Kidney (tissue), 14 donors: Measurements from ENCODE around the gene DCK. TPM values are rescaled to one million over a fixed set of nuclear protein-coding genes. Genes with fewer than 3 reads are reported as not detected.
"Not testable (repeated sequence)": the region's sequence is repeated elsewhere in the genome, so short reads cannot be mapped to it uniquely, and the experiment has no call there.

Experiments
- DNase-seq, 5 donors: peaks; one replicate each; pipeline ENCODE4 v3.0.0-alpha.2; 2013 to 2020
- FAIRE-seq: peaks from 2 replicates; lab custom pipeline; 2012; peaks lifted over from hg19 to GRCh38; lab: Jason Lieb, UNC
- H3K27ac ChIP-seq, 2 donors: one replicate each; pipeline ENCODE4 v1.7.0; 2013; ENCODE audit warnings: low read depth in 2 of 2, low read length in 2 of 2, inconsistent platforms in 1 of 2
- H3K27me3 ChIP-seq: one replicate; pipeline ENCODE4 v1.7.1; 2013; ENCODE audit warnings: low read length, inconsistent platforms; ENCODE audit not compliant: control insufficient read depth, insufficient read depth
- H3K36me3 ChIP-seq, 3 donors: one replicate each; pipeline versions ENCODE4 v1.7.0 to v1.7.1; 2013; ENCODE audit warnings: low read length in 3 of 3, control low read depth in 1 of 3, inconsistent platforms in 1 of 3; ENCODE audit not compliant: insufficient read depth in 3 of 3, control insufficient read depth in 2 of 3
- H3K4me1 ChIP-seq, 3 donors: one replicate each; pipeline versions ENCODE4 v1.7.0 to v1.7.1; 2013; ENCODE audit warnings: low read length in 3 of 3, inconsistent platforms in 1 of 3, low read depth in 1 of 3; ENCODE audit not compliant: control insufficient read depth in 2 of 3, insufficient read depth in 2 of 3
- H3K4me3 ChIP-seq, 3 donors: one replicate each; pipeline versions ENCODE4 v1.7.0 to v1.8.1; 2013; ENCODE audit warnings: low read length in 3 of 3, control low read depth in 1 of 3, inconsistent platforms in 1 of 3
- H3K9ac ChIP-seq, 3 donors: one replicate each; pipeline versions ENCODE4 v1.7.0 to v1.7.1; 2013; ENCODE audit warnings: low read length in 3 of 3, control low read depth in 1 of 3, inconsistent platforms in 1 of 3
- H3K9me3 ChIP-seq, 3 donors: one replicate each; pipeline versions ENCODE4 v1.7.0 to v1.7.1; 2013; ENCODE audit warnings: low read length in 3 of 3, control low read depth in 1 of 3, inconsistent platforms in 1 of 3; ENCODE audit not compliant: control insufficient read depth in 2 of 3, insufficient read depth in 1 of 3
- intact Hi-C: fragments of 100-400 bp; cut with DNase I; formaldehyde crosslinking; loops from one replicate; pipeline ENCODE4 v1.11.1; 2022
- polyA plus RNA-seq: library from polyadenylated mRNA; stranded (reverse); fragments of 350-450 nt; fragmentation: Illumina TruSeq; extraction: RNeasy Lipid Tissue Mini Kit (QIAGEN cat#74804); gene quantifications from one replicate; pipeline ENCODE4 v1.2.3, GENCODE V29; 2014; ENCODE audit warnings: low read depth, low replicate concordance; ENCODE audit not compliant: insufficient read depth
- total RNA-seq: library from RNA; stranded (reverse); fragmentation: NEBNext Ultra II Directional; extraction: Animal tissue kit (Norgen Biotek cat#: 25700); gene quantifications from one replicate; pipeline ENCODE4 v1.2.1, GENCODE V29; 2021
- TF ChIP-seq, protein P1 (sequence below): IDR thresholded peaks from 3 replicates; pipeline ENCODE4 v1.5.1; 2012; ENCODE audit warnings: mild to moderate bottlenecking, moderate library complexity, borderline replicate concordance; ENCODE audit not compliant: insufficient read depth; ENCODE audit errors: extremely low read depth
- donor health status: control.
- donor health status: control.
- donor health status: control.
- donor health status: control.
- donor health status: control.
- donor health status: DM: yes; HTN: yes; CAD: no.
- donor health status: Normal renal cell carcinoma (clear cell type).

DCK gene
- total and polyA plus RNA-seq, 2 donors from 2014 or later = 5.5 to 15.2 TPM

DNA sequence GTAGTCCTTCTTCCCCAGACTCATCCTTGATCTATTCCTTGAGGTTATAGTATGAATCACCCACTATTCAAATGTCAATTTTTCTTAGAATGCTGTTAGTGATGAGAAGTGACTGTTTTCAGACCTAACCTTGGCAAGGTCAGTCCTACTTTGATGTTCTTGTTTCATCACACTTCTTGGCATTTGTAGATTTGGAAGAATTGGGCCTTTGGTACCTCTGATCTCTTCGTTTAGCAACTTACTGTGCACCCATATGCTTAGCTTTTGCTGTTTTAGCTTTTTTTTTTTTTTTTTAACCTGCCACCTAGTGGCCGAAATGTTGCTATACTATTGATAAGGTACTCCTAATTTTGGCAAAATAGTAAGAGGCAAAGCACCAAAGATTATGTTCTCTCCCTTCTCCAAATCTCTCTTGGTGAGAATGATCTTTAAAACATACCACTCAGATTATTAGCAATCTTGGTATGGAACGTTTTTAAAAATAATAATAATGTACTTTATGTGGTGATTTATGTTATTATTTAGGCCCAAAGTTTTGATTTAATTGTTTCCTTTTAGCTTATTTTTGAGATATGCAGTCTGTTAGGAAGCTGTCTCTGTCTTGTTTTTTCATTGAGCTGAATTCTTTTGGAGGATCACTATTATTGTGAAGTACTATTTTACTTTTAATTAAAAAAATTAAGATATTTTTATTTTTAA, 16.6 kb downstream of the DCK start:
- H3K36me3 ChIP-seq = no peaks in the 10 kb centered on the region
- H3K9ac ChIP-seq = peak overlapping the region in 1 of 3 donors; percentile 15
- H3K4me1 ChIP-seq = no peaks in the 10 kb centered on the region
- no peak overlapping the region for H3K27ac ChIP-seq
- H3K9me3 ChIP-seq = no peaks in the 10 kb centered on the region
- H3K27me3 ChIP-seq = no peaks in the 10 kb centered on the region
- peak; percentile 57 for FAIRE-seq
- no peak overlapping the region for H3K4me3 ChIP-seq
- intact Hi-C loops = loop anchor here (10.0 kb wide), 1 partner anchor 355 kb away; no protein-coding TSS in a partner anchor
- peak in 2 of 5 donors; percentile 47 to 64 for DNase-seq
- TF ChIP-seq, protein P1, sequence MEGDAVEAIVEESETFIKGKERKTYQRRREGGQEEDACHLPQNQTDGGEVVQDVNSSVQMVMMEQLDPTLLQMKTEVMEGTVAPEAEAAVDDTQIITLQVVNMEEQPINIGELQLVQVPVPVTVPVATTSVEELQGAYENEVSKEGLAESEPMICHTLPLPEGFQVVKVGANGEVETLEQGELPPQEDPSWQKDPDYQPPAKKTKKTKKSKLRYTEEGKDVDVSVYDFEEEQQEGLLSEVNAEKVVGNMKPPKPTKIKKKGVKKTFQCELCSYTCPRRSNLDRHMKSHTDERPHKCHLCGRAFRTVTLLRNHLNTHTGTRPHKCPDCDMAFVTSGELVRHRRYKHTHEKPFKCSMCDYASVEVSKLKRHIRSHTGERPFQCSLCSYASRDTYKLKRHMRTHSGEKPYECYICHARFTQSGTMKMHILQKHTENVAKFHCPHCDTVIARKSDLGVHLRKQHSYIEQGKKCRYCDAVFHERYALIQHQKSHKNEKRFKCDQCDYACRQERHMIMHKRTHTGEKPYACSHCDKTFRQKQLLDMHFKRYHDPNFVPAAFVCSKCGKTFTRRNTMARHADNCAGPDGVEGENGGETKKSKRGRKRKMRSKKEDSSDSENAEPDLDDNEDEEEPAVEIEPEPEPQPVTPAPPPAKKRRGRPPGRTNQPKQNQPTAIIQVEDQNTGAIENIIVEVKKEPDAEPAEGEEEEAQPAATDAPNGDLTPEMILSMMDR = peak; percentile 55

DNA sequence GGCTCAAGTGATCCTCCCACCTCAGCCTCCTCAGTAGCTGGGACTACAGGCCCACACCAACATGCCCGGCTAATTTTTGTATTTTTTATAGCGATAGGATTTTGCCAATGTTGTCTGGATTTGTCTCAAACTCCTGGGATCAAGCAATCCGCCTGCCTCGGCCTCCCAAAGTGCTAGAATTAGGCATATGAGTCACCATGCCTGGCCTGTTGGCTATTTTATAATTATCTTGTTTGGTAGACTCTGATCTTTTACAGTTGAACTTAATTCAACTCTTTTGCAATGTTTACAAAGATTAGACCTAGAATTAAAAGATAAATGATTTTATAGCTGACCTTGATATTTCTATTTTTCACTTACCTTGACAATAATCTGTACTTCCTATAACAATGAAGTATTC, 18.0 kb downstream of the DCK start:
- Histone ChIP-seq H3K9ac (no peak overlapping the region), H3K4me1 (no peaks in the 10 kb centered on the region), H3K4me3 (no peak overlapping the region), H3K9me3 (no peaks in the 10 kb centered on the region), H3K27me3 (no peaks in the 10 kb centered on the region), H3K27ac (no peak overlapping the region), H3K36me3 (no peaks in the 10 kb centered on the region)
- no peak for FAIRE-seq
- DNase-seq = no peak
- intact Hi-C loops = loop anchor here (10.0 kb wide), 1 partner anchor 357 kb away; no protein-coding TSS in a partner anchor
- TF ChIP-seq, protein P1 = no peak

DNA sequence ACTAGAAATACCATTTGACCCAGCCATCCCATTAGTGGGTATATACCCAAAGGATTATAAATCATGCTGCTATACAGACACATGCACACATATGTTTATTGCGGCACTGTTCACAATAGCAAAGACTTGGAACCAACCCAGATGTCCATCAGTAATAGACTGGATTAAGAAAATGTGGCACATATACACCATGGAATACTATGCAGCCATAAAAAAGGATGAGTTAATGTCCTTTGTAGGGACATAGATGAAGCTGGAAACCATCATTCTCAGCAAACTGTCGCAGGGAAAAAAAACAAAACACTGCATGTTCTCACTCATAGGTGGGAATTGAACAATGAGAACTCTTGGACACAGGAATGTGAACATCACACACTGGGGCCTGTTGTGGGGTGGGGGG, 23.9 kb downstream of the DCK start:
- not testable (repeated sequence) for H3K27ac ChIP-seq, H3K4me1 ChIP-seq, H3K4me3 ChIP-seq, DNase-seq, H3K36me3 ChIP-seq, H3K9me3 ChIP-seq, FAIRE-seq, H3K9ac ChIP-seq, H3K27me3 ChIP-seq
- intact Hi-C loops = loop anchor here (10.0 kb wide), 1 partner anchor 363 kb away; no protein-coding TSS in a partner anchor

DNA sequence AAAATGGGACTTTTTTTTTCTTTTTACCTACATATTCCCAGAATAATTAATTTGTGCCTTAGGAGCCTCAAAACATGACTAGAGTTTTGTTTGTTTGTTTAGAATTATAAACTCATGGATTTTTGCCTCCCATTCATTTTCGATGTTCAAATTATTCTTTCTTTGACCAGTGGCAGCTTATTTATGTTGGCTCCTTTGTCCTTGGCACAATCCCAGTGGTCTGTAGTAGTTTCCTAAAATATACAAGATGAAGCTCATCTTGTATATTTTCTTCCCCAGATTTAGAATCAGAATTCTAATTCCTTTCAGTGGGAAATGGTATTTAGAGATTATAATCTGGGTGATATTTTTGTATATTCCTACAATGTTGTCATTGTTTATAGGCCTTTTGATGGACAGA, 27.2 kb downstream of the DCK start:
- H3K4me1 ChIP-seq = no peaks in the 10 kb centered on the region
- DNase-seq (no peak), FAIRE-seq (no peak)
- TF ChIP-seq, protein P1 = no peak
- H3K4me3 ChIP-seq = no peak overlapping the region
- no peak overlapping the region for H3K27ac ChIP-seq
- no peaks in the 10 kb centered on the region for H3K9me3 ChIP-seq
- no peaks in the 10 kb centered on the region for H3K36me3 ChIP-seq
- H3K9ac ChIP-seq = no peak overlapping the region
- intact Hi-C loops = no loop called here
- H3K27me3 ChIP-seq = no peaks in the 10 kb centered on the region
